ENCODE results near the gene PGM2L1.

Gene PGM2L1

GRCh38 chr11:74434528-74434927 lies 36.3 kb upstream of the PGM2L1 start:
- no peak for ATAC-seq
- TF ChIP-seq RARB (CRISPR knock-in tag; IDR thresholded peaks at IDR 0.05) (no peak), OSR1 (CRISPR knock-in tag; IDR thresholded peaks at IDR 0.05) (no peak), SNAI2 (CRISPR knock-in tag; IDR thresholded peaks at IDR 0.05) (no peak), PPARA (CRISPR knock-in tag; IDR thresholded peaks at IDR 0.05; ENCODE audit: borderline replicate concordance) (no peak), TOX (CRISPR knock-in tag; IDR thresholded peaks at IDR 0.05; ENCODE audit: borderline replicate concordance) (no peak), ZFP3 (CRISPR knock-in tag; IDR thresholded peaks at IDR 0.05) (no peak), PATZ1 (CRISPR knock-in tag; IDR thresholded peaks at IDR 0.05; ENCODE audit: borderline replicate concordance) (no peak), ZFP30 (CRISPR knock-in tag; IDR thresholded peaks at IDR 0.05) (no peak), TSHZ2 (CRISPR knock-in tag; IDR thresholded peaks at IDR 0.05) (no peak), CREB5 (CRISPR knock-in tag; IDR thresholded peaks at IDR 0.05; ENCODE audit: low read depth) (no peak), TCF4 (CRISPR knock-in tag; IDR thresholded peaks at IDR 0.05; ENCODE audit: borderline replicate concordance) (no peak), ISL1 (CRISPR knock-in tag; IDR thresholded peaks at IDR 0.05) (no peak), ARNTL (CRISPR knock-in tag; IDR thresholded peaks at IDR 0.05; ENCODE audit: borderline replicate concordance, low read depth) (no peak), BACH2 (CRISPR knock-in tag; IDR thresholded peaks at IDR 0.05; ENCODE audit: borderline replicate concordance) (no peak), ZNF70 (CRISPR knock-in tag; IDR thresholded peaks at IDR 0.05) (no peak)

GRCh38 chr11:74429205-74429604 lies 31.0 kb upstream of the PGM2L1 start:
- TF ChIP-seq BACH2 (CRISPR knock-in tag; IDR thresholded peaks at IDR 0.05; ENCODE audit: borderline replicate concordance) (no peak), ESRRG (CRISPR knock-in tag; IDR thresholded peaks at IDR 0.05) (no peak), ZFP3 (CRISPR knock-in tag; IDR thresholded peaks at IDR 0.05) (no peak), CREB5 (CRISPR knock-in tag; IDR thresholded peaks at IDR 0.05; ENCODE audit: low read depth) (no peak), OSR1 (CRISPR knock-in tag; IDR thresholded peaks at IDR 0.05) (no peak), ZC3H10 (CRISPR knock-in tag; IDR thresholded peaks at IDR 0.05) (no peak)
- ATAC-seq, result no peak

- no peak for ATAC-seq
- TF ChIP-seq ARNTL (CRISPR knock-in tag; IDR thresholded peaks at IDR 0.05; ENCODE audit: borderline replicate concordance, low read depth) (no peak), BACH2 (CRISPR knock-in tag; IDR thresholded peaks at IDR 0.05; ENCODE audit: borderline replicate concordance) (no peak), CSDC2 (CRISPR knock-in tag; IDR thresholded peaks at IDR 0.05) (no peak), ZNF565 (CRISPR knock-in tag; conservative IDR thresholded peaks at IDR 0.05; ENCODE audit: low read depth) (no peak)
Observed at GRCh38 chr11:74427384-74427886, 29.2 kb upstream of the PGM2L1 start.

DNA sequence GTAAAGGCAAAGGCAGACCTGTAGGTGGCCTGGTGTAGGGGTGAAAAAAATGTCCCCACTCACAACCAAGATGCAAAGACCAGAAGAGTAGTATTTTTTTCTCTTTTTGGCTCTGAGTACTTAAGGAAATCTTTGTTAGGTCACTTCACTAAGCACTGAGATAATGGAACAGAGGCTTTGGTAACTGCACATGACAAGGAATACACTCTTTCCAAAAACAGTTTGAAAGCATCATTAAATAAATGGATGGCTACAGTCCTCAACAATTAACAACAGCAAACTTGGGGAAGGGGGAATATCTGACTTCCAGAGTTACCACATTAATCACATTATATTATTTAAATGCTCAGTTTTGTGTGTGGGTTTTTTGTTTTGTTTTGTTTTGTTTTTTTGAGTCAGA lies 26.9 kb upstream of the PGM2L1 start:
- ATAC-seq, result no peak
- no peak for TF ChIP-seq ZFP3 (CRISPR knock-in tag; IDR thresholded peaks at IDR 0.05)
- no peak for TF ChIP-seq SNAI2 (CRISPR knock-in tag; IDR thresholded peaks at IDR 0.05)
- TF ChIP-seq ZC3H10 (CRISPR knock-in tag; IDR thresholded peaks at IDR 0.05), result no peak
- TF ChIP-seq PATZ1 (CRISPR knock-in tag; IDR thresholded peaks at IDR 0.05; ENCODE audit: borderline replicate concordance), result no peak
- TF ChIP-seq BACH2 (CRISPR knock-in tag; IDR thresholded peaks at IDR 0.05; ENCODE audit: borderline replicate concordance), result no peak
- no peak for TF ChIP-seq CSDC2 (CRISPR knock-in tag; IDR thresholded peaks at IDR 0.05)
- no peak for TF ChIP-seq CSRNP3 (CRISPR knock-in tag; IDR thresholded peaks at IDR 0.05)
- no peak for TF ChIP-seq ZNF70 (CRISPR knock-in tag; IDR thresholded peaks at IDR 0.05)
- TF ChIP-seq CREB5 (CRISPR knock-in tag; IDR thresholded peaks at IDR 0.05; ENCODE audit: low read depth), result no peak
- no peak for TF ChIP-seq ZNF565 (CRISPR knock-in tag; conservative IDR thresholded peaks at IDR 0.05; ENCODE audit: low read depth)

All from SK-N-SH treated with all-trans-retinoic acid at 6 μM for 48 hours (cell line).